Ishikawa (cell line): ENCODE results near the gene MRPL24.

ENCODE experiments used
- USF1 ChIP-seq: IDR thresholded peaks from 2 replicates; pipeline ENCODE4 v1.6.1; 2012
- YY1 ChIP-seq: IDR thresholded peaks from 2 replicates; pipeline ENCODE4 v1.6.1; 2012; ENCODE audit warnings: low read depth

- TF ChIP-seq YY1 (no peak), USF1 (no peak)
These were observed 31.9 kb downstream of the MRPL24 start for GRCh38 chr1:156709031-156709430.
